ENCODE measurements around the gene STAT2. TPM values are rescaled to one million over a fixed set of nuclear protein-coding genes. Genes with fewer than 3 reads are reported as not detected.

The STAT2 gene
- total and polyA plus RNA-seq, 9 of the 15 experiments (the other 6 are each of a cell fraction or from before 2014, with no cell fraction given): 15.5 to 46.9 (median 40.1) TPM

GRCh38 chr12:56373515-56373914, 13.6 kb upstream of the STAT2 start:
- Histone ChIP-seq H3K4me3 (no peak overlapping the region), H3K4me1 (replicated peaks in 1 of 2; ENCODE audit: control insufficient read depth in 2 of 2, insufficient read depth in 2 of 2, low read length in 2 of 2) (peaks cover 20 to 24% of the 10 kb centered on the region in 2 experiments; a peak in 4 of 5 replicates), H3K9me3 (replicated peaks; ENCODE audit: control insufficient read depth, insufficient read depth, low read depth, low read length) (no peaks in the 10 kb centered on the region), H3K9me1 (ENCODE audit: control insufficient read depth, insufficient read depth, low read length) (no peaks in the 10 kb centered on the region), H3K36me3 (ENCODE audit: control insufficient read depth, insufficient read depth, low read length) (no peaks in the 10 kb centered on the region), H3K27me3 (ENCODE audit: control insufficient read depth in 2 of 2, insufficient read depth in 2 of 2, low read length in 2 of 2) (no peaks in the 10 kb centered on the region), H2AFZ (ENCODE audit: low read depth, low read length) (no peak overlapping the region), H3K9ac (ENCODE audit: insufficient read depth in 1 of 2, low read depth in 2 of 2, low read length in 2 of 2) (no peak overlapping the region), H3K4me2 (ENCODE audit: insufficient read depth, low read length) (no peak overlapping the region), H3K79me2 (ENCODE audit: control insufficient read depth, insufficient read depth, low read length) (no peaks in the 10 kb centered on the region), H3K27ac (ENCODE audit: extremely low read depth, low read depth, low read length) (no peak overlapping the region), H4K20me1 (replicated peaks; ENCODE audit: control insufficient read depth, insufficient read depth, low read length) (no peaks in the 10 kb centered on the region)
- no peak for DNase-seq (ENCODE audit: extremely low read depth in 1 of 4, low spot score in 3 of 4)
- FAIRE-seq: no peak
- POLR2A ChIA-PET: interaction anchor here (0.5 to 1.2 kb wide), 2 partner anchors 10 to 12 kb away, joined by 3 to 5 read pairs; no protein-coding TSS in a partner anchor
- WGBS (ENCODE audit: insufficient coverage, low coverage, missing lambda C conversion rate): 57% methylated on average over 1 of the region's 1 CpG
- BruUV-seq (replicated peaks): no TSS peak
- intact Hi-C loops (cut with micrococcal nuclease): no loop called here
- in situ Hi-C loops (cut with MboI): no loop called here
- CTCF ChIA-PET (ENCODE audit: low intra/inter-chr PET ratio): no interaction called here
- no peak for ATAC-seq
- TF ChIP-seq MCM3 (IDR thresholded peaks at IDR 0.05) (no peak), ZKSCAN3 (CRISPR knock-in tag; IDR thresholded peaks at IDR 0.05) (no peak), SMAD4 (CRISPR knock-in tag; conservative IDR thresholded peaks at IDR 0.05) (no peak), CBX3 (IDR thresholded peaks at IDR 0.05; ENCODE audit: borderline replicate concordance in 1 of 2, low read length in 2 of 2) (peak in 1 of 2 experiments; percentile 73; a peak in 1 of 3 replicates), SMARCE1 (IDR thresholded peaks at IDR 0.05) (no peak), FOXJ2 (tag; IDR thresholded peaks at IDR 0.05) (no peak), RNF2 (IDR thresholded peaks at IDR 0.05) (no peak), SNIP1 (IDR thresholded peaks at IDR 0.05; ENCODE audit: low read depth) (no peak), TRIM28 (IDR thresholded peaks at IDR 0.05) (peak; percentile 71), NFE2 (IDR thresholded peaks at IDR 0.05; ENCODE audit: low read depth) (no peak), FOS (IDR thresholded peaks at IDR 0.05; ENCODE audit: extremely low read depth, insufficient read length) (no peak), ARID2 (IDR thresholded peaks at IDR 0.05) (no peak), BRF2 (IDR thresholded peaks at IDR 0.05; ENCODE audit: borderline replicate concordance, insufficient read depth, insufficient read length) (no peak), SAFB (IDR thresholded peaks at IDR 0.05; ENCODE audit: borderline replicate concordance, low read depth, low read length) (no peak), AFF1 (IDR thresholded peaks at IDR 0.05; ENCODE audit: low read depth in 1 of 2, partially characterized antibody in 2 of 2) (peak in 1 of 2 experiments; percentile 100), ZNF280A (IDR thresholded peaks at IDR 0.05; ENCODE audit: low read depth, partially characterized antibody) (peak; percentile 25), TRIM24 (IDR thresholded peaks at IDR 0.05) (peak in 1 of 2 experiments; percentile 41; a peak in 1 of 4 replicates)

Data from K562 (cell line).